ENCODE measurements around the gene GPRC5C. TPM values are rescaled to one million over a fixed set of nuclear protein-coding genes. Genes with fewer than 3 reads are reported as not detected.

Gene GPRC5C, protein sequence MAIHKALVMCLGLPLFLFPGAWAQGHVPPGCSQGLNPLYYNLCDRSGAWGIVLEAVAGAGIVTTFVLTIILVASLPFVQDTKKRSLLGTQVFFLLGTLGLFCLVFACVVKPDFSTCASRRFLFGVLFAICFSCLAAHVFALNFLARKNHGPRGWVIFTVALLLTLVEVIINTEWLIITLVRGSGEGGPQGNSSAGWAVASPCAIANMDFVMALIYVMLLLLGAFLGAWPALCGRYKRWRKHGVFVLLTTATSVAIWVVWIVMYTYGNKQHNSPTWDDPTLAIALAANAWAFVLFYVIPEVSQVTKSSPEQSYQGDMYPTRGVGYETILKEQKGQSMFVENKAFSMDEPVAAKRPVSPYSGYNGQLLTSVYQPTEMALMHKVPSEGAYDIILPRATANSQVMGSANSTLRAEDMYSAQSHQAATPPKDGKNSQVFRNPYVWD
- total RNA-seq (2011; cell fraction: chromatin; rRNA removed; ENCODE audit: low replicate concordance): 2.8 and 8.7 TPM in 2 replicates
- total RNA-seq (2011; cell fraction: nucleolus; rRNA removed): 8.9 and 15.5 TPM in 2 replicates
- total RNA-seq (2011; cell fraction: nucleoplasm; rRNA removed): 4.5 and 7.9 TPM in 2 replicates
- total RNA-seq (2014; rRNA removed) (6.5 and 7.6 TPM in 2 replicates), total RNA-seq (2014; rRNA removed; fragmentation: Illumina TruSeq; extraction: Trizol) (1.1 and 1.6 TPM in 2 replicates), total RNA-seq (2015; rRNA removed; fragmentation: Illumina TruSeq; extraction: Trizol) (4.1 and 4.4 TPM in 2 replicates), total RNA-seq (2021) (6.4 and 7.8 TPM in 2 replicates), polyA plus RNA-seq (2011; rRNA removed) (9.0 and 85.5 TPM in 2 replicates), polyA plus RNA-seq (2014; fragmentation: Illumina TruSeq; extraction: Trizol) (2.1 and 4.1 TPM in 2 replicates), polyA plus RNA-seq (2014; fragmentation: Nextera tagmentation; extraction: Ambion mirVana) (under 1 TPM; 0.28 to 0.41 TPM), polyA plus RNA-seq (2014; rRNA removed) (5.9 and 9.6 TPM in 2 replicates), polyA minus RNA-seq (2011; rRNA and poly(A)+ RNA removed) (4.1 and 15.3 TPM in 2 replicates), Bru-seq, nascent RNA (percentile 42 among the genes with signal in this experiment), BruChase-seq, experiment 1, labeled RNA remaining after a 2-hour chase (percentile 27 among the genes with signal in this experiment), BruChase-seq, experiment 2, labeled RNA remaining after a 6-hour chase (percentile 34 among the genes with signal in this experiment)
- 26.1 and 77.2 TPM in 2 replicates for polyA plus RNA-seq (2011; cell fraction: cytosol; rRNA removed)
- 13.3 and 92.4 TPM in 2 replicates for polyA plus RNA-seq (2011; cell fraction: nucleus; rRNA removed)
- polyA plus RNA-seq (2012): 8.7 and 24.4 TPM in 2 replicates
- polyA minus RNA-seq (2011; cell fraction: cytosol; rRNA and poly(A)+ RNA removed): 7.9 and 36.4 TPM in 2 replicates
- 4.0 and 28.7 TPM in 2 replicates for polyA minus RNA-seq (2011; cell fraction: nucleus; rRNA and poly(A)+ RNA removed)
- long read RNA-seq, experiment 1, partial matches to known transcripts: 1 of 6 reads
- long read RNA-seq, experiment 1, other reads (novel, unspliced or antisense): 3 of 6 reads
- long read RNA-seq, experiment 2, partial matches to known transcripts: 0 of 4 reads
- long read RNA-seq, experiment 2, other reads (novel, unspliced or antisense): 1 of 4 reads
- long read RNA-seq, experiment 3, partial matches to known transcripts: 0 of 2 reads
- long read RNA-seq, experiment 3, other reads (novel, unspliced or antisense): 0 of 2 reads

DNA sequence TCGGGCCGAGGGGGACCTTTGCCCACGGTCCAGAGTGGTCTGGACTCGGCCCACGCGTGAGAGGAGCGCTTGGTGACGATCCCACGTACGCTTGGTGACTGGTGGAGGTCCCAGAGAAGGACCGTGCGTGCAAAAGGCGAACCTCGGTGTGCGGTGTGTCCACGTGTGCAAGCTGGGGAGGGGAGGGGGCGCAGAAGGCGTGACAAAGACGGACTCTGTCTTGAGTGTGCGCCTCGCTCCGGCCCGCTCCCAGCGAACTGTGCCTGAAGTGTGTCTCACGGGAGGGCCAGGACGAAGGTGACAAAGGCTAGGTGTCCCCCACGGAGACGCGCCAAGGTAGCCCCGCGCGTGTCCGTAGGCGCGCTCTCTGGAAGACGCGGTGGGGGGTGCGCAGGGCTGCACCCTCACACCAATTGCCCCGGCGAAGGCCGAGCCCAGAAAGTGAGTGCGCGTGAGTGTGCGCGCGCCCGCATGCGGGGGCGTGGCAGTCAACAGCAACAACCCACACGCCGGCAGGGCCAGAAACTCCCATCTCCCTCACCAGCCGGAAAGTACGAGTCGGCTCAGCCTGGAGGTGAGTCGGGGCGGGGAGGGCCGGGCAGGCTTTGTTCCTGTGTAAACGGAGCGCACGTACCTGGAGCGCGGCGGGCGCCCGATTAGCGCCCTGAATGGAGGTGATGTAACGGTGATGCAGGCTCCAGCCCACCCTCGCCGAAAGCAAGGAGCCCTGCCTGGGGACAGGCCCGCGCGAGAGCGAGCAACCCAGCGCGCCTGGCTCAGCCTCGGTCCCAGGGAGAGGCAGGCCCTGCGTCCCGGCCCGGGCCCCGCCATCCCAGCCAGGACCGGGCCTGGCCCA is at the start of gene GPRC5C:
TSS of gene GPRC5C (plus strand) at position 521 of the 856 bp plus-strand sequence. CDS start 7,689 bp downstream, outside the sequence.
- ATAC-seq (peak; percentile 59), DNase-seq (ENCODE audit: extremely low read depth in 1 of 4, low spot score in 3 of 4) (peak; percentile 55 to 58 (median 56)), FAIRE-seq (no peak)
- CTCF ChIA-PET (ENCODE audit: low intra/inter-chr PET ratio): no interaction called here
- 24% methylated on average over 65 of the region's 81 CpGs for WGBS (ENCODE audit: insufficient coverage, low coverage, missing lambda C conversion rate)
- intact Hi-C loops (cut with micrococcal nuclease): no loop called here
- peak within 1 kb of the TSS; percentile 53; the same call in 1 of the 3 replicates for H3K27ac ChIP-seq (ENCODE audit: extremely low read depth, low read depth, low read length)
- peaks cover 2 to 42% of the 10 kb centered on the region in 2 experiments; a peak in 4 of 5 replicates for H3K27me3 ChIP-seq (ENCODE audit: control insufficient read depth in 2 of 2, insufficient read depth in 2 of 2, low read length in 2 of 2)
- no peaks in the 10 kb centered on the region for H3K9me3 ChIP-seq (replicated peaks; ENCODE audit: control insufficient read depth, insufficient read depth, low read depth, low read length)
- H3K79me2 ChIP-seq (ENCODE audit: control insufficient read depth, insufficient read depth, low read length): no peaks in the 10 kb centered on the region; the same call in 2 of the 3 replicates
- peak within 1 kb of the TSS; percentile 7 for H3K4me2 ChIP-seq (ENCODE audit: insufficient read depth, low read length)
- H3K36me3 ChIP-seq (ENCODE audit: control insufficient read depth, insufficient read depth, low read length): no peaks in the 10 kb centered on the region
- H4K20me1 ChIP-seq (replicated peaks; ENCODE audit: control insufficient read depth, insufficient read depth, low read length): no peaks in the 10 kb centered on the region
- no peaks in the 10 kb centered on the region for H3K9me1 ChIP-seq (ENCODE audit: control insufficient read depth, insufficient read depth, low read length)
- H2AFZ ChIP-seq (ENCODE audit: low read depth, low read length): peak within 1 kb of the TSS; percentile 68
- peak within 1 kb of the TSS; percentile 26 for H3K4me3 ChIP-seq
- in situ Hi-C loops (cut with MboI): no loop called here
- no TSS peak for BruUV-seq (replicated peaks)
- peak within 1 kb of the TSS; percentile 46 to 65; a peak in 3 of 4 replicates for H3K9ac ChIP-seq (ENCODE audit: insufficient read depth in 1 of 2, low read depth in 2 of 2, low read length in 2 of 2)
- peaks cover 2 to 22% of the 10 kb centered on the region in 2 experiments; a peak in 4 of 5 replicates for H3K4me1 ChIP-seq (replicated peaks in 1 of 2; ENCODE audit: control insufficient read depth in 2 of 2, insufficient read depth in 2 of 2, low read length in 2 of 2)
- POLR2A ChIA-PET: no interaction called here
- TF ChIP-seq POLR2G (IDR thresholded peaks at IDR 0.05; ENCODE audit: low read depth, low read length) (peak; percentile 34; the same call in 1 of the 2 replicates), ZFX (CRISPR knock-in tag; IDR thresholded peaks at IDR 0.05) (peak; percentile 53; the same call in 1 of the 2 replicates), GABPB1 (CRISPR knock-in tag; IDR thresholded peaks at IDR 0.05) (peak; percentile 39; the same call in 1 of the 2 replicates), FOXK2 (conservative IDR thresholded peaks at IDR 0.05 in 1 of 2, IDR thresholded peaks at IDR 0.05 in 1 of 2; ENCODE audit: low read depth in 2 of 2) (peak; percentile 64 to 70; a peak in 2 of 4 replicates), FOXM1 (IDR thresholded peaks at IDR 0.05; ENCODE audit: low read depth) (no peak), FOXM1 (CRISPR knock-in tag; IDR thresholded peaks at IDR 0.05; ENCODE audit: low read depth) (0 out of 2 replicates have a peak, but pooled peaks have one; percentile 15), SAP30 (IDR thresholded peaks at IDR 0.05; ENCODE audit: borderline replicate concordance, insufficient read depth, low read depth, low read length, poor library complexity, severe bottlenecking) (peak; percentile 67), HNRNPH1 (optimal IDR thresholded peaks at IDR 0.05; ENCODE audit: low read depth, low read length) (no peak), RBBP5 (IDR thresholded peaks at IDR 0.05; ENCODE audit: borderline replicate concordance, insufficient read depth, low read length, poor library complexity, severe bottlenecking) (peak; percentile 51), SETDB1 (IDR thresholded peaks at IDR 0.05; ENCODE audit: low read length) (no peak), RBFOX2 (IDR thresholded peaks at IDR 0.05; ENCODE audit: low read depth, low read length) (peak; percentile 17; the same call in 1 of the 2 replicates)
- TF ChIP-seq, protein P1, sequence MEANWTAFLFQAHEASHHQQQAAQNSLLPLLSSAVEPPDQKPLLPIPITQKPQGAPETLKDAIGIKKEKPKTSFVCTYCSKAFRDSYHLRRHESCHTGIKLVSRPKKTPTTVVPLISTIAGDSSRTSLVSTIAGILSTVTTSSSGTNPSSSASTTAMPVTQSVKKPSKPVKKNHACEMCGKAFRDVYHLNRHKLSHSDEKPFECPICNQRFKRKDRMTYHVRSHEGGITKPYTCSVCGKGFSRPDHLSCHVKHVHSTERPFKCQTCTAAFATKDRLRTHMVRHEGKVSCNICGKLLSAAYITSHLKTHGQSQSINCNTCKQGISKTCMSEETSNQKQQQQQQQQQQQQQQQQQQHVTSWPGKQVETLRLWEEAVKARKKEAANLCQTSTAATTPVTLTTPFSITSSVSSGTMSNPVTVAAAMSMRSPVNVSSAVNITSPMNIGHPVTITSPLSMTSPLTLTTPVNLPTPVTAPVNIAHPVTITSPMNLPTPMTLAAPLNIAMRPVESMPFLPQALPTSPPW (CRISPR knock-in tag; IDR thresholded peaks at IDR 0.05): peak; percentile 31; the same call in 1 of the 2 replicates
